ENCODE measurements around the gene PRDM16. TPM values are rescaled to one million over a fixed set of nuclear protein-coding genes. Genes with fewer than 3 reads are reported as not detected.

The PRDM16 gene
- total RNA-seq, 1 experiment from 2014 or later = 0.04 TPM

GRCh38 chr1:3212453-3213355 is 143.7 kb downstream of the PRDM16 start:
- no peaks in the 10 kb centered on the region for H3K9me3 ChIP-seq (ENCODE audit: low read length)
- no peak overlapping the region for H3K27ac ChIP-seq (ENCODE audit: low read length)
- BruUV-seq (replicated peaks) = no TSS peak
- no peaks in the 10 kb centered on the region for H3K79me2 ChIP-seq (ENCODE audit: low read length)
- no peak overlapping the region for H2AFZ ChIP-seq (ENCODE audit: low read length)
- ChIA-PET CTCF (interaction anchor here (0.6 kb wide), 1 partner anchor 175 kb away, joined by 3 read pairs; no protein-coding TSS in a partner anchor), POLR2A (ENCODE audit: unreplicated experiment) (no interaction called here)
- no peak for DNase-seq
- intact Hi-C loops (cut with micrococcal nuclease) = no loop called here
- no peaks in the 10 kb centered on the region for H4K20me1 ChIP-seq (ENCODE audit: low read length)
- H3K9ac ChIP-seq (ENCODE audit: low read length) = no peak overlapping the region
- no peak for ATAC-seq
- peaks cover 97% of the 10 kb centered on the region for H3K27me3 ChIP-seq (ENCODE audit: low read length)
- no peaks in the 10 kb centered on the region for H3F3A ChIP-seq (ENCODE audit: low read length, unreplicated experiment)
- H3K36me3 ChIP-seq (ENCODE audit: low read depth, low read length) = no peaks in the 10 kb centered on the region
- H3K4me1 ChIP-seq (ENCODE audit: insufficient read depth, low read length) = no peaks in the 10 kb centered on the region
- no peak overlapping the region for H3K4me2 ChIP-seq (ENCODE audit: low read length)
- no peak for TF ChIP-seq EZH2 (IDR thresholded peaks at IDR 0.05; ENCODE audit: low read length, unreplicated experiment)
- no peak for TF ChIP-seq EZH2phosphoT487 (IDR thresholded peaks at IDR 0.05; ENCODE audit: borderline replicate concordance, low read length)
- no peak for TF ChIP-seq CTCF (conservative IDR thresholded peaks at IDR 0.05; ENCODE audit: low read depth, low read length)
- no peak overlapping the region for H3K4me3 ChIP-seq (ENCODE audit: low read length)
- no peaks in the 10 kb centered on the region for H3K9me2 ChIP-seq (replicated peaks; ENCODE audit: low read length)

- H3K9me3 ChIP-seq (ENCODE audit: low read length) = no peaks in the 10 kb centered on the region
- H3K4me2 ChIP-seq (ENCODE audit: low read length) = no peak overlapping the region
- DNase-seq (no peak), ATAC-seq (no peak)
- H3K27ac ChIP-seq (ENCODE audit: low read length) = no peak overlapping the region
- H3K36me3 ChIP-seq (ENCODE audit: low read depth, low read length) = no peaks in the 10 kb centered on the region
- intact Hi-C loops (cut with micrococcal nuclease) = no loop called here
- ChIA-PET POLR2A (ENCODE audit: unreplicated experiment) (no interaction called here), CTCF (no interaction called here)
- no peak for TF ChIP-seq CTCF (conservative IDR thresholded peaks at IDR 0.05; ENCODE audit: low read depth, low read length)
- no peak for TF ChIP-seq EZH2phosphoT487 (IDR thresholded peaks at IDR 0.05; ENCODE audit: borderline replicate concordance, low read length)
- no peak overlapping the region for H3K4me3 ChIP-seq (ENCODE audit: low read length)
- H4K20me1 ChIP-seq (ENCODE audit: low read length) = no peaks in the 10 kb centered on the region
- H3K27me3 ChIP-seq (ENCODE audit: low read length) = peaks cover 100% of the 10 kb centered on the region
- no peaks in the 10 kb centered on the region for H3K4me1 ChIP-seq (ENCODE audit: insufficient read depth, low read length)
- H3K79me2 ChIP-seq (ENCODE audit: low read length) = no peaks in the 10 kb centered on the region
- H2AFZ ChIP-seq (ENCODE audit: low read length) = no peak overlapping the region
- no peaks in the 10 kb centered on the region for H3K9me2 ChIP-seq (replicated peaks; ENCODE audit: low read length)
- no TSS peak for BruUV-seq (replicated peaks)
- no peaks in the 10 kb centered on the region for H3F3A ChIP-seq (ENCODE audit: low read length, unreplicated experiment)
- no peak overlapping the region for H3K9ac ChIP-seq (ENCODE audit: low read length)
These were observed 144.7 kb downstream of the PRDM16 start for GRCh38 chr1:3213730-3214129.
